ENCODE measurements around the gene KIZ. TPM values are rescaled to one million over a fixed set of nuclear protein-coding genes. Genes with fewer than 3 reads are reported as not detected.

Gene KIZ
- total and polyA plus RNA-seq, 2 of the 4 experiments (the other 2 are of a cell fraction), result 9.9 to 14.0 TPM

- Histone ChIP-seq H3K27ac (ENCODE audit: insufficient read depth, low read length) (no peak overlapping the region), H4K20me1 (ENCODE audit: insufficient read depth, low read length) (no peaks in the 10 kb centered on the region), H2AK5ac (ENCODE audit: low read depth, low read length) (no peak overlapping the region), H3K27me3 (ENCODE audit: control insufficient read depth, insufficient read depth, low read length) (peaks cover 2% of the 10 kb centered on the region; the same call in 1 of the 2 replicates), H4K5ac (ENCODE audit: low read depth, low read length) (no peak overlapping the region), H3K4me2 (ENCODE audit: low read depth, low read length) (no peak overlapping the region), H4K91ac (ENCODE audit: insufficient read depth, low read depth, low read length) (no peak overlapping the region), H3K36me3 (ENCODE audit: control insufficient read depth, insufficient read depth, low read length) (no peaks in the 10 kb centered on the region), H4K8ac (ENCODE audit: low read depth in 2 of 2, low read length in 2 of 2) (no peak overlapping the region), H3K56ac (ENCODE audit: extremely low read depth, insufficient read depth, low read length) (no peak overlapping the region), H3K9ac (ENCODE audit: low read depth, low read length) (no peak overlapping the region), H2AK9ac (replicated peaks; ENCODE audit: low read depth, low read length, poor library complexity) (no peak overlapping the region), H3K4ac (ENCODE audit: low read depth, low read length) (no peak overlapping the region), H3K18ac (ENCODE audit: low read depth, low read length) (no peak overlapping the region), H3K79me1 (ENCODE audit: low read depth in 1 of 2, low read length in 2 of 2) (no peaks in the 10 kb centered on the region), H2BK5ac (ENCODE audit: low read depth, low read length, poor library complexity, severe bottlenecking) (no peak overlapping the region), H2AFZ (replicated peaks; ENCODE audit: low read length, poor library complexity) (peak overlapping the region; percentile 47), H3K4me3 (ENCODE audit: insufficient read depth, low read depth, low read length) (no peak overlapping the region), H2BK15ac (ENCODE audit: low read depth, low read length) (no peak overlapping the region), H3K9me3 (ENCODE audit: control insufficient read depth, insufficient read depth, low read length) (no peaks in the 10 kb centered on the region), H3K14ac (replicated peaks; ENCODE audit: low read depth, low read length) (no peak overlapping the region), H3K23ac (ENCODE audit: low read depth, low read length) (no peak overlapping the region), H2BK20ac (ENCODE audit: low read depth, low read length) (no peak overlapping the region), H2BK120ac (ENCODE audit: low read depth, low read length) (no peak overlapping the region), H3K4me1 (ENCODE audit: control insufficient read depth, insufficient read depth, low read length) (no peaks in the 10 kb centered on the region), H3K9me1 (ENCODE audit: insufficient read depth, low read length) (no peaks in the 10 kb centered on the region)
- in situ Hi-C loops (cut with MboI; ENCODE audit: low sequenced_read_pairs) (no loop called here), intact Hi-C loops (cut with micrococcal nuclease) (no loop called here), dilution Hi-C loops (cut with HindIII; ENCODE audit: low sequenced_read_pairs, unreplicated experiment) (no loop called here)
- CTCF ChIA-PET, result no interaction called here
- no peak for TF ChIP-seq ELK1 (IDR thresholded peaks at IDR 0.05; ENCODE audit: borderline replicate concordance, low read depth, low read length)
- TF ChIP-seq MXI1 (IDR thresholded peaks at IDR 0.05; ENCODE audit: borderline replicate concordance, low read depth, low read length), result no peak
- TF ChIP-seq MAFK (IDR thresholded peaks at IDR 0.05; ENCODE audit: low read depth, low read length), result no peak
- no peak for TF ChIP-seq RCOR1 (IDR thresholded peaks at IDR 0.05; ENCODE audit: insufficient replicate concordance, low read length)
- TF ChIP-seq RAD21 (IDR thresholded peaks at IDR 0.05; ENCODE audit: low read length), result no peak
- no peak for TF ChIP-seq MAZ (IDR thresholded peaks at IDR 0.05; ENCODE audit: borderline replicate concordance, low read depth, low read length)
- TF ChIP-seq CEBPB (IDR thresholded peaks at IDR 0.05; ENCODE audit: low read depth, low read length), result no peak
- TF ChIP-seq CTCF (conservative IDR thresholded peaks at IDR 0.05; ENCODE audit: low read depth, low read length), result no peak
- TF ChIP-seq NFE2L2 (IDR thresholded peaks at IDR 0.05; ENCODE audit: low read depth, low read length), result no peak
- TF ChIP-seq POLR2A (IDR thresholded peaks at IDR 0.05; ENCODE audit: low read depth, low read length), result no peak
- TF ChIP-seq SMC3 (IDR thresholded peaks at IDR 0.05; ENCODE audit: low read depth, low read length), result no peak
- no peak for TF ChIP-seq FOS (IDR thresholded peaks at IDR 0.05; ENCODE audit: low read depth, low read length)
- TF ChIP-seq BHLHE40 (IDR thresholded peaks at IDR 0.05; ENCODE audit: low read depth, low read length), result no peak
- TF ChIP-seq RFX5 (IDR thresholded peaks at IDR 0.05; ENCODE audit: low read depth, low read length), result no peak
- no peak for TF ChIP-seq USF2 (IDR thresholded peaks at IDR 0.05; ENCODE audit: low read depth, low read length)
- no peak for TF ChIP-seq CHD1 (IDR thresholded peaks at IDR 0.05; ENCODE audit: low read depth, low read length)
- ATAC-seq (ENCODE audit: low read depth) (no peak), DNase-seq (no peak)
- no TSS peak for BruUV-seq (replicated peaks)
- POLR2A ChIA-PET (ENCODE audit: unreplicated experiment), result no interaction called here
- WGBS, 2 experiments (ENCODE audit: extremely low coverage in 2 of 2, insufficient read length in 1 of 2), result no CpG with 5 or more reads among the region's 3 CpGs
Measured at GRCh38 chr20:21257192-21257591, 131.3 kb downstream of the KIZ start.

Measured in IMR-90 (cell line).